ENCODE results near the gene PTCD1. TPM values are rescaled to one million over a fixed set of nuclear protein-coding genes. Genes with fewer than 3 reads are reported as not detected.

Gene PTCD1
- polyA plus RNA-seq, 1 donor (not counting 4 experiments of a cell fraction or from before 2014, with no cell fraction given), result 2.8 TPM

DNA sequence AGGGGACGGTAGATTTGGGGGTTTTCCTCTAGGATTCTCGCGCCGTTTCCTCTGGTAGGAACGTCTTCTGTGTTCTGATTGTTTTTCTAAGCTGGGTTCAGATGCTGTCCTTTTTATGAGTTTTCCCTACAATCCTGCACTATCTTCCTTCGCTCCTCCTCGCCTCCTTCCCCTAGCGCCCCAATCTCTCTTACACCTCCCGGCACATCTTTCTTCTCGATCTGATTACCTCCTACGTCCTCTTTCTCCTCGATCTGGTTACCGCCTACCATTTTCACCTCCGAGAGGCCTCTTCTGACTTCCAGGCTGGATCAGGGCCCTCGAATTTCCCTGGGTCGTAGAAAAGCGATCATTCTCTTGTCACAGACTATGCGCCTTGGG lies 29.4 kb downstream of the PTCD1 start:
- Histone ChIP-seq H3K36me3 (ENCODE audit: control insufficient read depth in 2 of 2, extremely low read depth in 1 of 2, insufficient read depth in 2 of 2, low read length in 2 of 2) (peaks cover 15 to 38% of the 10 kb centered on the region in 2 experiments), H2AFZ (ENCODE audit: control insufficient read depth, low read length) (peak overlapping the region; percentile 97), H3K79me2 (ENCODE audit: control insufficient read depth, insufficient read depth, low read length) (peaks cover 80% of the 10 kb centered on the region), H3K27ac (ENCODE audit: control insufficient read depth, insufficient read depth, low read length) (peak overlapping the region; percentile 98), H3K4me3 (ENCODE audit: control insufficient read depth in 2 of 3, extremely low read depth in 1 of 3, insufficient read depth in 2 of 3, low read depth in 1 of 3, low read length in 3 of 3) (peak overlapping the region; percentile 73 to 100 (median 100)), H3K9me1 (ENCODE audit: control insufficient read depth, extremely low read depth, insufficient read depth, low read length) (peaks cover 3% of the 10 kb centered on the region), H3K4me2 (ENCODE audit: control insufficient read depth, extremely low read depth, insufficient read depth, low read depth, low read length) (peak overlapping the region; percentile 98), H3K9me3 (ENCODE audit: control insufficient read depth, low read depth, low read length) (no peaks in the 10 kb centered on the region), H4K20me1 (ENCODE audit: control insufficient read depth, extremely low read depth, insufficient read depth, low read length) (peaks cover 16% of the 10 kb centered on the region), H3K4me1 (ENCODE audit: control insufficient read depth, extremely low read depth, insufficient read depth, low read length) (peaks cover 28% of the 10 kb centered on the region), H3K27me3 (ENCODE audit: control insufficient read depth, extremely low read depth, insufficient read depth, low read length) (no peaks in the 10 kb centered on the region), H3K9ac (ENCODE audit: control insufficient read depth, extremely low read depth, insufficient read depth, low read length) (peak overlapping the region; percentile 96)
- DNase-seq (ENCODE audit: low read depth, low spot score) (no peak), FAIRE-seq (no peak)
- dilution Hi-C loops (cut with MboI; ENCODE audit: extremely low pct_ligation_motif_present, low sequenced_read_pairs), result no loop called here
- TF ChIP-seq EZH2 (IDR thresholded peaks at IDR 0.05; ENCODE audit: low read length) (no peak), CTCF (optimal IDR thresholded peaks at IDR 0.05 in 1 of 3, IDR thresholded peaks at IDR 0.05 in 1 of 3, conservative IDR thresholded peaks at IDR 0.05 in 1 of 3; ENCODE audit: extremely low read depth in 1 of 3, insufficient read depth in 2 of 3, low read length in 3 of 3) (no peak)

GRCh38 chr7:99408379-99409191 lies 30.0 kb downstream of the PTCD1 start, which contains the start of the genes BUD31 and PDAP1:
BUD31 (plus strand) TSS chr7:99408969; CDS start chr7:99411093, 2,124 bp downstream.
PDAP1 (minus strand) TSS chr7:99408597; CDS start chr7:99408548, 49 bp downstream.
- H3K4me2 ChIP-seq (ENCODE audit: control insufficient read depth, extremely low read depth, insufficient read depth, low read depth, low read length), result peak within 1 kb of the TSS; percentile 98
- dilution Hi-C loops (cut with MboI; ENCODE audit: extremely low pct_ligation_motif_present, low sequenced_read_pairs), result no loop called here
- peaks cover 28% of the 10 kb centered on the region for H3K4me1 ChIP-seq (ENCODE audit: control insufficient read depth, extremely low read depth, insufficient read depth, low read length)
- DNase-seq (ENCODE audit: low read depth, low spot score) (peak; percentile 88), FAIRE-seq (no peak)
- peak within 1 kb of the TSS; percentile 98 for H3K27ac ChIP-seq (ENCODE audit: control insufficient read depth, insufficient read depth, low read length)
- no peaks in the 10 kb centered on the region for H3K9me3 ChIP-seq (ENCODE audit: control insufficient read depth, low read depth, low read length)
- TF ChIP-seq EZH2 (IDR thresholded peaks at IDR 0.05; ENCODE audit: low read length), result no peak
- peak in 1 of 3 experiments; percentile 7 for TF ChIP-seq CTCF (optimal IDR thresholded peaks at IDR 0.05 in 1 of 3, IDR thresholded peaks at IDR 0.05 in 1 of 3, conservative IDR thresholded peaks at IDR 0.05 in 1 of 3; ENCODE audit: extremely low read depth in 1 of 3, insufficient read depth in 2 of 3, low read length in 3 of 3)
- H3K9ac ChIP-seq (ENCODE audit: control insufficient read depth, extremely low read depth, insufficient read depth, low read length), result peak within 1 kb of the TSS; percentile 96
- H2AFZ ChIP-seq (ENCODE audit: control insufficient read depth, low read length), result peak within 1 kb of the TSS; percentile 97
- peaks cover 18 to 44% of the 10 kb centered on the region in 2 experiments for H3K36me3 ChIP-seq (ENCODE audit: control insufficient read depth in 2 of 2, extremely low read depth in 1 of 2, insufficient read depth in 2 of 2, low read length in 2 of 2)
- peaks cover 22% of the 10 kb centered on the region for H4K20me1 ChIP-seq (ENCODE audit: control insufficient read depth, extremely low read depth, insufficient read depth, low read length)
- peaks cover 3% of the 10 kb centered on the region for H3K9me1 ChIP-seq (ENCODE audit: control insufficient read depth, extremely low read depth, insufficient read depth, low read length)
- peaks cover 86% of the 10 kb centered on the region for H3K79me2 ChIP-seq (ENCODE audit: control insufficient read depth, insufficient read depth, low read length)
- peak within 1 kb of the TSS; percentile 73 to 100 (median 100) for H3K4me3 ChIP-seq (ENCODE audit: control insufficient read depth in 2 of 3, extremely low read depth in 1 of 3, insufficient read depth in 2 of 3, low read depth in 1 of 3, low read length in 3 of 3)
- H3K27me3 ChIP-seq (ENCODE audit: control insufficient read depth, extremely low read depth, insufficient read depth, low read length), result no peaks in the 10 kb centered on the region
